Measurements from ENCODE around the gene GPER1. TPM values are rescaled to one million over a fixed set of nuclear protein-coding genes. Genes with fewer than 3 reads are reported as not detected.
"Not testable (repeated sequence)": the region's sequence is repeated elsewhere in the genome, so short reads cannot be mapped to it uniquely, and the experiment has no call there.

Gene GPER1
- total RNA-seq, 1 donor from 2014 or later = 1.6 TPM

DNA sequence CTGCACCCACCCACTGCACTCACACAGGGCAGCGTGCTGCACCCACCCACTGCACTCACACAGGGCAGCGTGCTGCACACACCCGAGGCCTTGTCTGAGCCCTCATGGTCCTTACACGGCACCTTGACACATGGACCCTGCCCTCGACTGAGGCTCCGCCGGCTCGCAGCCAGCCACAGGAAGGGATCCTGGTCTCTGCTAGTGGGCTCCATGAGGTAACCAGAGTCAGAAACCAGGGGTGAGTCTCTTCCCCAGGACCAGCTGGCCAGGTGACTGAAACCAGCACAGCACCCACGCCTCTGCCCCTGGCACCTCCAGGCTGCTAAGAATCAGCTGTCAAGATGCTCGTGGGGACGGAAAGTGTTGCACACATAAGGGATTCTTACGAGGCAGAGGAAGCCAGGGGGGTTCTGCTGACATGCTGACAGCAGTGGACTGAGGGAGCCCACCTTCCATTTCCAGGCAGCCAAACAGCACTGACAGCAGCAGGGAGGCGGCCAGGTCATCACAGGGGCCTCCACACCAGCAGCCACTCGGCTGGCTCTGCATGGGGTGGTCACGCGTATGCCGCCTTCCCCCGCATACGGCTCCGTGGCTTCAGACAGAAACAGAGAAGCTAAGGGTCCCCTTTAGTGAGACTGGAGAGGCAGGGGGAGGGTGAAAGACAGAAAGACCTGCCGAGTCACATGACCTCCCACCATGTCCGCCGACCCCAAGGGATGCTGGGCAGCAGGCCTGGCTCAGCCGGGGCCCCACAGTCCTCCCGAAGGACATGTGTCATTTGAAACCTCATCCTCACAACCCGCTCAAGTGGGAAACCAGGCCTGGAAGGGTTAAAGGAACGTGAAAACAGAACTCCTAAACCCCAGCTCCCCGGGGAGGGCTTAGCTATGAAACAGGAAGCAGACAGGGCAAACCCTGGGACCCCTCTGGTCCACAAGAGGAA, 34.2 kb downstream of the GPER1 start:
- ATAC-seq = no peak

DNA sequence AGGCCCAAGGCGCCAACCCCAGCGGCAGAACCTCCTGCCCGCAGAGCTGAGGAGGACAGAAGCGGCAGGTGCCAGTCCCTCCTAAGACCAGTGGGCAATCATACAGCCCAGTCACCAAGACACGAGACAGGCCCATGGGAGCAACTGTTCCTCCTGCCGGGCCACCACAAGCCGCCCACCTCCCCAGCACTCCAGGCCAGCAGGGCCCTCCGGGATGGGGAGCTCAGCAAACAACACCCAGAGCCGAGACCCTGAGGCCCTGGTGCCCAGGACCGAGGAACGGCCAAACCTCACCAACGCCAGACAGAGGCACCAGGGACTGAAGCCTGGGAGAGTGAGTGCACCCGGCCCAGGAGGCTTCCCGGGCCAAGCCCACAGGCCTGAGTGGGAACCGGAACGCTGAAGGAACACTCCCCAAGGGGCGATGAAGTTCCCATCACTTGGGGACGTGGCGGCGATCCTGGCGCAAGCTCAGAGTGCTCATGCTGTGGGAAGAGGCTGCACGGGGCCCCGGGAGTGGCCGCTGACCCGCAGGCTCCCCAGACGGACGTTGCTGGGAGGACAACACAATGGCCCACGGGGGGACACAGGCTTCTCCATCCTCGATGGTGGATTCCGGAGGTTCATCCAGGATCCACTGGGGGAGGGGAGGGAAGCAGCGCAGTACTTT, 35.1 kb downstream of the GPER1 start:
- ATAC-seq = no peak

DNA sequence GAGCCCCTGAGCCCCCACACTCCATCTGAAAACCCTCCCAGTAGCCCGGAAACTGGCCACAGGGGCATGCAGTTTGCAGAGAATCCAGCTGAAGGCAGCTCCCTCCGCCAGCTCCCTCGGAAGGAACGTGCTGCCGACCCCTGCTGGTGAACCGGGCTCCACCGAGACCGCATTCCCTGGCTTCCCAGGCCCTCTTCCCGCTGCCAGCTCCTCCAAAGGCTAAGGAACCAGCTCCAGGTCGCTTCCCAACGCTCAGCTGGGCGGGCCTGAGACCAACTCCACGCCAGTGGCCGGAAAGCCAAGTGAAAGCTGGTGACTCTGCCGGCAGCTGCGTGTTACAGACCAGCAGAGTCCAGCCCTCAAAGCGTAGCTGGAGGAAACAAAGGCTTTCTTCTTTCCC, 35.8 kb downstream of the GPER1 start:
- peak; percentile 25 for ATAC-seq

DNA sequence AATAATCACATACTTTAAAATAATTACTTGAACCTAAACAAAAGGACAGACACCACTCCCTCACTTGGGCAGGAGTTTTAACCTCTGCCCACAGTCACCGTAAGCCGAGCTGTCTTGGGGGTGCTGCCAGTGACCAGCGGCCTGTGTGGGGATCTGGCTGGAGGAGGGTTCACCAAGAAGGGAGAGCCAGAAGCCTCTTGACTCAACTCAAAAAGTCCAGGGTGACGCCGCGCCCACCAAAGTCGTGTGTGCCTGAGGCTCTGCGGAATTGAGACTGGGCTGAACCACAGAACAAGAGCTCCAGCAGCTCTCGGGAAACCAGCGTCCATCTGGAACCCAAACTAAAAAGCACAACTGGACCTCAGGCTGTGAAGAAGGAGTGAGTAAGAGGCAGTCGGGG, 36.3 kb downstream of the GPER1 start:
- ATAC-seq = no peak

- ATAC-seq = peak; percentile 80
These were observed 37.1 kb downstream of the GPER1 start for GRCh38 chr7:1124816-1125602.

GRCh38 chr7:1125603-1125969, 37.7 kb downstream of the GPER1 start:
- no peak for ATAC-seq

DNA sequence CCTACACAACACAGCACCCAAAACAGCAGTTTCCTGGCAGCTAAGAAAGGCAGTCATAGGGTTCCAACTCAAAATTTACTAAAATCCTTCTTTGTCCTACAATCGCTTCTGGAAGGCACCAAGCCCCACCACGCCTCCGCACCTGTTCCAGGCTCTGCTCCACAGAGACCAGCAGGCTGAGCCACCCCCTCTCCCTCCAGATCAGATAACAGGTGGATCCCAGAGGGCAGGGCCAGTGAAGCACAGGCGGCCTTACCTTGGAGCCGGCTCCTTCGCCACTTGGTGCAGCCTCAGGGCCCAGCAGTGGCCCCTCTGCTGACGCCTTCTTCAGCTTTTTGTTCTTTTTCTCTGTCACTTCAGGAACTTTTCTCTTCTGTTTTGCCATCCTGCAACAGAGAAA, 39.1 kb downstream of the GPER1 start:
- ATAC-seq = no peak

- ATAC-seq = no peak
These were observed 41.5 kb downstream of the GPER1 start for GRCh38 chr7:1129431-1129830.

DNA sequence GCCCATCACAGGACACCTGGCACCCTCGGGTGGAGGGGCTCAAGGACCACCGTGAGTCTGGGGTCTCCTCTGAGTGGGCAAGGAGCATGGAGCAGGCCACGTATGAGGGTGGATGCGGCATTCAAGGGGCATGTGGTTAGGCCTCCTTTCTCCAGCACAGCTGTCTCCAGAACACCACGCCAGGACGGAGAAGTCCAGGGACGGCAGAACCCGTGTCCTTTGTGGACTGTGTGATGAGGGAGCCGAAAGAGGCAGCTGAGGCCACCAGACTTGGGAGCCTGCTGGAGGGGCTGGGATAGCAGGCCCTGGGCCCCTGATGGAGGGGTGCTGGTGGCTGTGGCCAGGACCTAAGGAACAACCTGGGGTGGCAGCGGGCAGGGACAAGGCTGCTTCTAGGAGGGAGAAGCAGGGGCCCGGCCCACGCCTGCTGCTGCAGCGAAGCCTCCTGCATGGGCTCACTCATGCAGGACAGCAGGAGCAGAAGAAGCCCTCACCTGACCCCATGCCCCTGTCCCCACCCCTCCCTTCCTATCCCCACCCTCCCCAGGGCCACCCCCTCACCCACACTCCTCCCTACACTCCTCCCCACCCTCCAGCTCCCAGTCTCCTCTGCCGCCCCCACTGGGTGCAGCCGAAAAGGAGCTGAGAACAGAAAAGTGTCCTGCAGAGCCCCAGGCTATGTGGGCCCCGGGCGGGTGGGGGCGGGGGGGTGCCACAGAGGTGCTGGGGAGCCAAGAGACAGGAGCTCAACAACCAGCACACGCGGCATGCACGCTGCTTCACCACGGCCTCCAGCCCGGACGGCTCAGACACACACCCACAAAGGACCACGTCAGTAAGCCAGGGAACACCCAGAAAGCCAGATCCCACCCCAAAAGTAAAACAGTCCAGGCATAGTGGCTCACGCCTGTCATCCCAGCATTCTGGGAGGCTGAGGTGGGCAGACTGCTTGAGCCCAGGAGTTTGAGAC, 42.4 kb downstream of the GPER1 start:
- no peak for ATAC-seq

DNA sequence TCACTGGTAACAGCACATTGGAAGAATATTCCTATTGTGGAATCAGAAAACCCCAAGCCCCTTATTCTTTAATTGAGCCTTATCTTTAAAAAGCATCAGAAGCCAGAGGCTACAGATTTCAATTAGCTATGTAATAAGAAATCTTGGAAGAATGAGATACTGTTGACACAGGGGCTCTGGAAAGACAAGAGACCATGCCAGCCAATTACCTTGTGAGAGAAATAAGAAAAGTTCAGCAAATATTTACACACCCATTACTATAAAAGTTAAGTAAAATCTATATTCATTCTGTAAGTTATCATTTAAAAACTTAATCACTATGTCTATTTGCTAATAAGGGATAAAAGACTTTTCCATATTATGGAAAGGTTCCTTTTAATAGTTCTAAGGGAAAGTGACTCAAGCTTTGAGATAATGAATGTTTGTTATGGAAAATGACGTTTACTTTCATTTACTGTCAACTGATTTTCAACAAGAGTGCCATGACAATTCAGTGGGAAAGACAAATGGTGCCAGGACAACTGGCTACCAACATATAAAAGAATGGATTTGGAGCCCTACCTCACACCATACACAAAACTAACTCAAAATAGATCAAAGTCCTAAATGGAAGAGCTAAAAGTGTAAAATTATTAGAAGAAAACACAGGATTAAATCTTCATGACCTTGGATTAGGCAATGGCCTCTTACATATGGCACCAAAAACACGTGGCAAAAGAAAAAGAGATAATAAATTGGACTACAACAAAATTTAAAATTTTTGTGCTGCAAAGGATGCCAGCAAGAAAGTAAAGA, 43.8 kb downstream of the GPER1 start:
- no peak for ATAC-seq

DNA sequence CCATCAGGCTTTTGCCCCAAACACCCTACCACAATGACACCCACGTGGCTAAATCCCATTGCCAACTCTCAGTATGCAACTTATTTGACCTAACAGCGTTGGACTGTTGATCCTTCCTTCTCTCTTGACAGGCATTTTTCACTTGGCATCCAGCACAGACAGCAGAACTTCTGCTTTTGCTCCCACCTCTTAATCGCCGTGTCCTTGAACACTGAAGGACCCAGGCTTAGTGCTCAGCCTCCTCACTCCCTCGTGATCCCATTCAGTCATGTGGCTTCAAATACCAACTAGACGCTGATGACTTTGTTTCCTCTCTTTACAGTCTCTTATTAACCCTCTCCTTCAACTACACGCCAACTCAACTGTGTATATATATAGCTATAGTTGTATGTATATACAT, 47.0 kb downstream of the GPER1 start:
- ATAC-seq = no peak

DNA sequence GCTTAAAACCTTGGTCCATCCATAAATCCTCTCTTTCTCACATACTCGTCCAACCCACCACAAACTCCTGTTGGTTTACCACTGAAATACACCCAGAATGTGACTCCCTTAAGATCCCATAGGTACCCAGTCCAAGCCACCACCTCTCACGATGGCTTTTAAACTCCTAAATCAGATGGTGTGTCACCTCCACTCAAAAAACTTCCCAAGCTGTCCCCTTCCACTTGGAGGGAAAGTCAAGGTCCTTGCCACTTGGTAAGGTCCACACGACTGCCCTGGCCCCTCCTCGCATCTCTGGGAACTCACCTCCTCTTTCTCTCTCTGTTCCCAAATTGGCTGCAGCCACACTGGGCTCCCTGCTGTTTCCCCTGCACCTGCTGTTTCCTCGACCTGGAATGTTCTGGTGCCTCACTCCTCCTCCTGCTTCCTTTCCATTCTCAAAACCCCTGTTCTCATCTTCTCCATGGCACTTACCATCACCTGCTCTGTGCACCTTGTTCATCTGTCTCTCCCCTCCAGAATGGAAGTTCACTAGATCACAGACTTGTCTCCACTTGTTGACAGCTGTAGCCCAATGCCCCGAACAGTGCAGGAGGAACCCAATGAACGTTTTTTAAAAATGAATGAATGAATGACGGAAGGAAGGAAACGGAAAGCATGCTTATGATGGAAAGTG, 49.1 kb downstream of the GPER1 start:
- ATAC-seq = no peak

- peak; percentile 74 for ATAC-seq
These were observed 49.7 kb downstream of the GPER1 start for GRCh38 chr7:1137517-1138167.

DNA sequence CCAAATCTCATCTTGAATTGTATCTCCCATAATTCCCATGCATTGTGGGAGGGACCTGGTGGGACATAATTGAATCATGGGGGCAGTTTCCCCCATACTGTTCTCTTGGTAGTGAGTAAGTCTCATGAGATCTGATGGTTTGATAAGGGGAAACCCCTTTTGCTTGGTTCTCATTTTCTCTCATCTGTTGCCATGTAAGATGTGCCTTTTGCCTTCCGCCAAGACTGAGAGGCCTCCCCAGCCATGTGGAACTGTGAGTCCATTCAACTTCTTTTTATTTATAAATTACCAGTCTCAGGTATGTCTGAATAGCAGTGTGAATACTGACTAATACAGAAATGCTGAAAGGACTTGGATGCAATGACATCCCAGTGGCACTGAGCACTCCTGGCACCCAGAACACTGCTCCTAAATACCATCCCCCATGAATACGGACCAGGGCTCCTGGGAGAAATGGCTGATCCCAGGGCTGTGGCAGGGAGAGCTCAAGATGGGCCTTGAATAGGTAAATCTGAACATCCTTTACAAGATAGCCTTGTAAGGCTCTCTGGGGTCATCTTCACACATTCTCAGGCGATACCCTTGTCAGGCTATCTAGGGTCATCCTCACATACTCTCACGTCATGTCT, 52.7 kb downstream of the GPER1 start:
- no peak for ATAC-seq

- no peak for ATAC-seq
These were observed 53.7 kb downstream of the GPER1 start for GRCh38 chr7:1141651-1142050.

DNA sequence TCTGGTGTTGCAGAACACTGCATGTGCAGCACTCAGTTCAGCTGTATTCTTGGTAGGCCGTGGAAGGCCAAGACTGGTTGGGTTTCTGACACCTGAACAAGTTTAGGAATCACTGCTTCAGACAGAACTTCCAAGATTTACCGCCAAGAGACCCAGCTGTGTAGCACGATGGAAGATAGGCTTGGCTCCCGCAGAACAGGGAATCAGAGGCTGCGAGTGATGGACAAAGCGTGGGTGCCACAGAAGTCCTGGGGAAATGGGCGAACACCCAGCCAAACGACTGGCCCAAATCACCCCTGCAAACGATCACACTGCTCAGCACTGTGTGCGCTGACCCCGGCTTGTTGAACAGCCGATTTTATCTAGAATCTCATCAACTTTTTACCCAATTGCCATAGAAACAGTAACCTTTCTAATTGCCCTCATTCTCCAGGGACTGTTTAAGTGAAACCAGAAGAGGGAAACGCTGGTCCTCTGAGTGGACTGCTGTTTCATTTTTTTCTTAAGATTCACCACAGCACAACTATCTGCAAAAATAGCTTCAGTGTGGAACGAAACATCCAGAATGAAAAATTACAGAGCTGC, 54.2 kb downstream of the GPER1 start:
- no peak for ATAC-seq

- ATAC-seq = not testable (repeated sequence)
These were observed 55.1 kb downstream of the GPER1 start for GRCh38 chr7:1143031-1143430.

Data from esophagus mucosa (tissue), 1 donor.